HG03469 (cell line): ENCODE results near the gene ZC3H7A.

Source experiments
- ATAC-seq: cut with Tn5 transposase; IDR thresholded peaks from one replicate; pipeline ENCODE4 v1.9.1; 2021; ENCODE audit warnings: mild to moderate bottlenecking, moderate library complexity, moderate number of reproducible peaks; ENCODE audit not compliant: unreplicated experiment

Gene ZC3H7A

GRCh38 chr16:11780991-11781680, 15.9 kb downstream of the ZC3H7A start:
- ATAC-seq: no peak

- no peak for ATAC-seq
Observed at GRCh38 chr16:11779074-11779473, 18.0 kb downstream of the ZC3H7A start.

- no peak for ATAC-seq
Observed at GRCh38 chr16:11774065-11774626, 22.9 kb downstream of the ZC3H7A start.

GRCh38 chr16:11768849-11769248, 28.2 kb downstream of the ZC3H7A start:
- no peak for ATAC-seq

- ATAC-seq: no peak
Observed at GRCh38 chr16:11762431-11762830, 34.6 kb downstream of the ZC3H7A start.

GRCh38 chr16:11759997-11760396, 37.1 kb downstream of the ZC3H7A start:
- no peak for ATAC-seq

GRCh38 chr16:11759163-11759834, 37.8 kb downstream of the ZC3H7A start:
- ATAC-seq: no peak

GRCh38 chr16:11757671-11758545, 39.1 kb downstream of the ZC3H7A start:
- ATAC-seq: no peak

GRCh38 chr16:11756248-11756647, 40.8 kb downstream of the ZC3H7A start:
- no peak for ATAC-seq

GRCh38 chr16:11755022-11755760, 41.9 kb downstream of the ZC3H7A start:
- ATAC-seq: no peak

GRCh38 chr16:11752856-11753255, 44.2 kb downstream of the ZC3H7A start:
- no peak for ATAC-seq

- ATAC-seq: no peak
Observed at GRCh38 chr16:11750056-11750455, 47.0 kb downstream of the ZC3H7A start.

- ATAC-seq: no peak
Observed at GRCh38 chr16:11748404-11749254, 48.4 kb downstream of the ZC3H7A start.

- no peak for ATAC-seq
Observed at GRCh38 chr16:11747949-11748403, 49.1 kb downstream of the ZC3H7A start.

- ATAC-seq: no peak
Observed at GRCh38 chr16:11744075-11744470, 53.0 kb downstream of the ZC3H7A start.

- no peak for ATAC-seq
Observed at GRCh38 chr16:11743308-11744074, 53.6 kb downstream of the ZC3H7A start.

- ATAC-seq: peak; percentile 79
Observed at GRCh38 chr16:11742536-11743307, 54.3 kb downstream of the ZC3H7A start, which contains the start of gene TXNDC11. Gene TXNDC11, minus strand, starts transcription at chr16:11742857. Its CDS starts 127 bp downstream, at chr16:11742730.

GRCh38 chr16:11742093-11742535, 54.9 kb downstream of the ZC3H7A start:
- peak; percentile 20 for ATAC-seq
